IPS-11a (cell line): ENCODE measurements around the gene PRKCA.
"Not testable (repeated sequence)": the region's sequence is repeated elsewhere in the genome, so short reads cannot be mapped to it uniquely, and the experiment has no call there.

ENCODE experiments used
- H3K4me3 ChIP-seq: one replicate; pipeline ENCODE4 v1.5.1; 2013; ENCODE audit warnings: low read depth, low read length, control low read depth

The PRKCA gene

DNA sequence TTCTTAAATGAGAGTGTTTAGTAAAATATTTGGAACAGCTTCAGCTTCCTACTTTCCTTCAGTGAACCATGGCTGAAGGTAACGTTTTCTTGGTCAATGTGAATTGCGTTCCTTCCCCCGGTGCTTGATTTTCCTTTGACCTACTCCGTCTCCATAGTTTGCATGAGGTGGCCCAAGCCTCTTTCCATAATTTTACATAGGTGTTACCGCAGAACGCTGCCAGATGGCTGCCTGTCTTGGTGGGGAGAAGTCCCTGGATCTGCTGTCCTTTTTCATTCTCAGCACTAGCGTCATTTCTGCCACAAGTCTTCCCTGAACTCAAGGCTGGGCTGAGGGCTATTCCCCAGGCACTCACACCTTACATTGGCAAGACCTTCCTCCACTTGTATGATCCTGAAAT, 178.4 kb downstream of the PRKCA start:
- no peak overlapping the region for H3K4me3 ChIP-seq

DNA sequence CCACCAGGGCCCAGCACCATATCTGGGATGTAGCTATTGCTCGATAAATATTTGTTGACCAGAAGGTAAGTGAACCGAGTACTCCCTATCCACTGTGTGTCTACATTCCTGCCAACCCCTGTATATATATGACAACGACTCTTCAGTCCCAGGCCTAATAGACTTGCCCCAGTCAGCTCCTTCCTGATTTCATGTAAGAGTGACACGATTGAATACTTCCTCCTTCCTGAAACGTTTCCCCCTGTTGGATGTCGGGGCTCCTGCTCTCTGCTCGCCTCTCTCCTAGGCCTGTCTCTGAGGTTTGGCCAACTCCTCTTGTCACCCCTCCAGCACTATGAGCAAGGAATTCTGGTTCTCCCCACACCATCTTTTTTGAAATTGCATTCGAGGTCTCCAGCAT, 178.9 kb downstream of the PRKCA start:
- no peak overlapping the region for H3K4me3 ChIP-seq

DNA sequence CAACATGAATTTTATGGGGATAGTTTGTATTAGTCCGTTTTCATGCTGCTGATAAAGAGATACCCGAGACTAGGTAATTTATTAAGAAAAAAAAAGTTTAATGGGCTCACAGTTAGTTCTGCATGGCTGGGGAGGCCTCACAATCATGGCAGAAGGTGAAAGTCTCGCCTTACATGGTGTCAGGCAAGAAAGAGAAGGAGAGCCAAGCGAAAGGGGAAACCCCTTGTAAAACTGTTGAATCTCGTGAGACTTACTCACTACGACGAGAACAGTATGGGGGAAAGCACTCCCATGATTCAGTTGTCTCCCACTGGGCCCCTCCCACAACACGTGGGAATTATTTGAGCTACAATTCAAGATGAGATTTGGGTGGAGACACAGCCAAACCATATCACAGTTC, 181.5 kb downstream of the PRKCA start:
- H3K4me3 ChIP-seq, result no peak overlapping the region

DNA sequence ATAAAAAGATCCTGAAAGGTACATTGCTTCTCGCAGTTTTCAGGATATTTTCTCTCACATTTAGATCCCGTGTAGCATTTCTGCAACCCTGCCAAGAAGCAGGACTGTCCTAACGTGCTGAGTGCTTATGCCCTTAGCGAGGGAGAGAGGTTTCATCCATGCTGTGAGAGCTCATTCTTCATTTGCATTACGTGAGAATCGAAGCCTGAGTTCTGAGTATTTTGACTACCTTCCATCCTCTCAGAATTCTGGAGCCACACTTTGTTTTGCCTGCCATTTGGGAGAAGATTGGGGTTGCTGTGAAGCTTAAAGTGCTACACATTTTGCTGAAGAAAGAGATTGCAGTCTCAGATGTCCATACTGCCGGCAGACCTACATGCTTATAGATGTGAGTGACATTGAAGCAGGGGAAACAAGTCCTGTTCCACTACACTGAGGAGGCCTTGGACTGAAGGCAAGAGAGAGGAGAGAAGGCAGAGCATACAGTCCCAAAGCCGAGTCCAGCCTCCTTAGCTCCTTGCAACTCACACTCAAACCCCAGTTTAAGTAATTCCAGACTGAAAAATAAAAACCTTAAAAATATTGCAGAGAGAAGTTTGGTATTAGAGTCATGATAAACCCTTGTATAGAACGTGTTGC, 183.0 kb downstream of the PRKCA start:
- H3K4me3 ChIP-seq, result no peak overlapping the region

DNA sequence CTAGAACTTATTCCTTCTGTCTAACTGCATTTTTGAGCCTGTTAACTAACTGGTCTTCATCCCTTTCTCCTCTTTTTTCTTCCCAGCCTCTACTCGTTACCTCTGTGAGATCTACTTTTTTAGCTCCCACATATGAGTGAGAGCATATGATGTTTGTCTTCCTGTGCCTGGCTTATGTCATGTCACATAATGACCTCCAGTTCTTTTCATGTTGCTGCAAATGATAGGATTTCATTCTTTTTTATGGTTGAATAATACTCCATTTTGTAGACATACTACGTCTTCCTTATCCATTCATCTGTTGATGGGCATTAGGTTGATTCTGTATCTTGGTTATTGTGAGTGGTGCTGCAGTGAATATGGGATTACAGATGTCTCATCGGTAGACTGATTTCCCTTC, 184.7 kb downstream of the PRKCA start:
- no peak overlapping the region for H3K4me3 ChIP-seq

DNA sequence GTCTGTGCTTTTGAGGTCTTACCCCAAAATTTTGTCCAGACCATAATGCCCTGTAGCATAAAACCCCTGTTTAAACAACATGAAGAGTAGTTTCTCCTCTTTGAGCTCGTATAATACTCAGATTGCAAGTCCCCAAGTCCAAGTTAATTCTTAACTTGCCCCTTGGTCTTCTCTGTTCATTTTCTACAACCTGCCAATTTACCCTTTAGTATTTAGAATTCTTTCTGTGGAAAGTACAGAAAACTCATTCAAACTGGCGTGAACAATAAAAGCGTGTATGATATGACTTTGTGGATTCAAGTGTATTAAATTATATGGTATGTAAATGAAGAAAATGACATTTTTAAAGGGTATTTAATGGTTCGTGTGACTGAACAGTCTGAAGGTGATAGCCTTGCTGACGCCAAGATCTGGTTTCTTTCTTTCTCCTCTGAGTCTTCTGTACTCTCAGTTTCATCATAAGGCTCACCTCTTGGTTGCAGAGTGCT, 185.6 kb downstream of the PRKCA start:
- H3K4me3 ChIP-seq, result no peak overlapping the region

DNA sequence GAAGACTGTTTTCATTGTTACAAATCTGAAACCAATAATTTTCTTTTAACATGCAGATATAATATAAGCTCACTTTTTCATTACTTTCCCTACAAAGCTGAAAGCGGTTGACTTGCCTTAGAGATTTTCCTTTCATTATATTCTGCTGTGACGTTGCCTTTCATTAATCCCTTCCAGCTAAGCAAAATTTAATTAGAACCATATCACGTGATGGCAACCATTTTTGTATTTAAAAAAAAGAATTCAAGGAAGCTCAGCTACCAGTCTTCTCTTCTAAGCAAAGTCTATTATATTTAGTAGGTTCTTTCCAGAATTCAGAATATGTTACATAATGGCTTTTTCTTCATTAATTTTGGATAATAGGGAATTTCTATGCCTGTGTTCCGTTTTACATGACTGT, 186.5 kb downstream of the PRKCA start:
- no peak overlapping the region for H3K4me3 ChIP-seq

DNA sequence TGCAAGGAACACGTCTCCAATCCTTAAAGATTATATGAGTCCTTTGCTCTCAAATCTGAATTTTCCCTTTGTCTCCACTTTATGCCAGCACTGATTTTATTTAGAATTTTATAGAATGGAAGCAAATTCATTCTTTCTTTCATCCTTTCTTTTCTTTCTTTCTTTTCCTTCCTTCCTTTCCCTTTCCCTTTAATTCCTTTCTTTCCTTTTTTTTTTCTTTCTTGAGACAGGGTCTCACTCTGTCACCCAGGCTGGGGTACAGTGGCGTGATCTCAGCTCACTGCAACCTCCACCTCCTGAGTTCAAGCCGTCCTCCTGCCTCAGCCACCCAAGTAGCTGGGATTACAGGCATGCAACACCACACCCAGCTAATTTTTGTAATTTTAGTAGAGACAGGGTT, 187.2 kb downstream of the PRKCA start:
- H3K4me3 ChIP-seq, result not testable (repeated sequence)

DNA sequence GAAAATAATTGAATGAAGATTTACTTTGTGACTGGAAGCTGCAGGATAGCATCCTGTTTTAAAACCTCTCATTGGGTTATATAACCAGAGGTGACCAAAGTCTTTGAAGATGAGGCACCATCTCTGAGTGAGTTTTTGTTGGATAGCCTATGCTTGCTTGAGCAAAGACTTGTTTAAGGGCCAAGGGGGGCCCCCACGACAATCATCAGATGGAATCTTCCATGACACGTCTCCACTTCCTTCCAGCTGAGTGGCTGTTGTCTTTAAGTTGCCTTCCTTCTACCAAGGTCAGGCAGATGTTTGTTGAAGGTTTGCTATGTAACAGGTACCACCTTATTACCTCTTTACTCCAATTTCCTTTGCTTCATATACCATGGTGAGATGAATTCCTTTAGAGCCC, 188.8 kb downstream of the PRKCA start:
- H3K4me3 ChIP-seq, result no peak overlapping the region

DNA sequence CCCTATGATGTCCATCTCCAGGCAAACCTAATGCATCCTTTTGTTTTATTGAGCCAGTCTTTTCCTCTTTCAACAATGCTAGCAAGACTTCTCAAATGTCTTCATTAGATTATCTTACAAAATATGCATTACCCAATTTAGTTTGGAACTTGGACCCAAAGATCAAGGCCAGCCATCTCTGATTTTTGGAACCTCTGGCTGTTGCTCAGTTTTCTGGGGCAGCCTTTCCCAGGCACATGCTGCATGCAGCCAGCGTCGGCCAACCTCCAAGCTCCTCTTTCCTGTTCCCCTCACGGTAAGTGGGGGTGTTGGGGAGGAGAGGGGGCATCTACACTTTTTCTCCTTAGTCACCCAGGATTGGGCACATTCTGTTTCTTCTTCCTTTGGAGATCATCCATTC, 189.3 kb downstream of the PRKCA start:
- H3K4me3 ChIP-seq, result no peak overlapping the region

DNA sequence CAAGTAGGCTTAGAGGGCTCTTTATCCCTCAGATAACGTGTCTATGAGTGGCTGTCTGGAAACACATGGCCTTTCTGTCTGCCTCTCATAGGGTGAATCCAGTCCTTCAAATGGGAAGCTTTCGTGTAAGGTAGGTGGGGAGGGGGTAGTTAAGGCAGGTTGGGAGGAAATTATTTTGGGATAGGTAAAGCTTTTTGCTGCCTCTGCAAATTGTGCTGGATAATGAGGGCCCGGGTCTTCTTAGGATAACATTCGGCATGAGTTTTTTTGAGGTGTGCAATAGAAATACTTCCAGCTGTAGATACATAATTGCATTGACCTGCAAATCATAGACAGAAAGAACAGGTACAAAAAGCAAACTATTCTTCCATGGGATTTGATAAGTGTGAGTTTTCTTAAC, 189.7 kb downstream of the PRKCA start:
- H3K4me3 ChIP-seq, result no peak overlapping the region

DNA sequence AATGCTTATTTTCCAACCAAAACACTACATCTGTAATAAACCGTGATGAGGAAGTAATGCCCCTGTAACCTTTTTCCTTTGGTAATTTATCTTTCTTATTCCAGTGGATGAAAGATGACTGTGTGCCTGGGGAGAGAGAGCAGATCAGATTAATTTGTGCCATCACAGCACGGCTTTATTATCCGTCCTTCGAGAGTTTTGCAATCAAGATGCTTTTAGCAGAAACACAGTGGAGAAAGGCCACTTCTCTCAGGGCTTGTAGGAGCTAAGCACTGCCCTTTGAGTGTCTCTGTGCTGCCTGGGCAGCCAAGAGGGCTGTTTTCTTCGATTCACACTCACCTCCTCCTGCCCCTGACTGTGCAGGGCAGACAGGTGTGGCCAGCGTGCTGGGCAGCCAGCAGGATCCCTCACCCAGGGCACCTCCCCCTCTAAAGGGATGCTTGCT, 190.2 kb downstream of the PRKCA start:
- H3K4me3 ChIP-seq, result no peak overlapping the region

DNA sequence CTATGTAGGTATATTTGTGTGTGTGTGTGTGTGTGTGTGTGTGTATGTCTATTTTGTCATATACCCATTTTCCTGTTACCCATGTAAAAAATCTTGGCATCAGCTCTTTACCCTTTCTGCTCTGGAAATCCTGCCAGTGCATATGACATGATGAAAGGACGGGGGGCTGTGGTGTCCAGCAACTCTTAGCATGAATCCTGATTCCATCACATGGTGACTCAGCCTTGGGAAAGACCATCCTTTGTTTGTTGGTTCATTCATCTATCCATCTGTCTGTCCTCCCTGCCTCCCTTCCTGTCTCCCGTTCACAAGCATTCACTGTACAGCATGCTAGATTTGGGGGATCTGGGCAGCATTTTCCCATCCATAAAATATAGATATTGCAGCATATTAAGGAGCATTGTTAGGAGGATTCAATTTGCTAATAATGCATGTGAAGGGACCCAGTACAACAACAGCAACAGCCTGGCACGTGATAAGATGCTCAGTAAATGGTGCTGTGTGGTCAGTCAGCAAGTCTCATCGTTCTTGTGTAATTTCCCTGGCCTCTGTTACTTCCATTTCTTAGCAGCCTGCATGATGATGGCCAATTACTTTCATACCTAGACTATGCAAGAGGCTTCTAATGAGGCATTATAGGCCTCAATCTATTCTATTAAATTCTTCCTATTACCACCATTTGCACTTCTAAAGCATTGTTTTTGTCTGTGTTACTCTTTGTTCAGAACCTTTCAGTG, 191.0 kb downstream of the PRKCA start:
- no peak overlapping the region for H3K4me3 ChIP-seq

DNA sequence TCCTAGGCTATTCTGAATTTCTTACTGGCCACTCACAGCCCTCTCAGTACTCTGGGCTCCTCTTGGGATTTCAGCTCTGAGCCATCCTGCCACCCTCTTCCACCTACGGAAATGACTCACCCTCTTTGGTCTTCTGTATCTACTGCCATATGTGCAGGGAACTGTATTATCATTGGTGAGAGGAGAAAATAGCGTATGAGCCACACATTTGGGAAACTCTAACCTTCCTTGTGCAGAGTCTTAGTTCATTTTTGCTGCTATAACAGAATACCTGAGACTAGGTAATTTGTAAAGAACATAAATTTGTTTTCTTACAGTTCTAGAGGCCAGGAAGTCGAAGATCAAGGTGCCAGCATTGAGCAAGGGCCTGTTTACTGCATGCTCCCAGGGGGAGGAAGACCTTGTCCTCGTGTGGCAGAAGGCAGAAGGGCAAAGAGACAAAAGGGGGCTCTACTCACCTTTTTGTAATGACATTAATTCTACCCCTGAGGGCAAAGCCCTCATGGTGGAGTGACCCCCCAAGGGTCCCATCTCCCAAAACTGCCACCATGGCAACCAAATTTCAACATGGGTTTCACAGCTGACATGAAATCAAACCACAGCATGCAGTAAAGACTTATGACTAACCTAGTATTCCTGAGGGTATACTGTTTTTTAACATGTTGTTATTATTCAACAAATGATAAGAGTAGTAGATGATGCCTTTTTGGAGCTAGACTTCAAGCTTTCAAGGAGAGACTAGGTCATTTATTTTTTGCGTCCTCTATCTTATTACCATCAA, 191.8 kb downstream of the PRKCA start:
- H3K4me3 ChIP-seq, result no peak overlapping the region

DNA sequence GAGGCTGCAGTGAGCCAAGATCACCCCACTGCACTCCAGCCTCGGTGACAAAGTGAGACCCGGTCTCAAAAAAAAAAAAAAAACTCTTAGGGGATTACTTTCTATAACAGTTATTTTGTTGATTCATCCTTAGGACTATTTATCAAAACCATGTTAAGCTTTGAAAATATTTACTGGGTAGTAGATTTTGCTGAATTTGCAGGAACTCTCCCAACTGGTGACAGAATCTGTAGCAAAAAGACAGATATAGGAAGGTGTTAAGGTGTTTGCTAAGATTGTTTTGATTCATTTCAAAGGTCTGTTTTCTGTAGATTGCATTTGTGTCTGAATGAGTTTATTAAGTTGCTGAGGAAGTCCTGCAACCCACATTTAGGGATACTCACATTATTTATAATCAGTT, 192.6 kb downstream of the PRKCA start:
- no peak overlapping the region for H3K4me3 ChIP-seq

DNA sequence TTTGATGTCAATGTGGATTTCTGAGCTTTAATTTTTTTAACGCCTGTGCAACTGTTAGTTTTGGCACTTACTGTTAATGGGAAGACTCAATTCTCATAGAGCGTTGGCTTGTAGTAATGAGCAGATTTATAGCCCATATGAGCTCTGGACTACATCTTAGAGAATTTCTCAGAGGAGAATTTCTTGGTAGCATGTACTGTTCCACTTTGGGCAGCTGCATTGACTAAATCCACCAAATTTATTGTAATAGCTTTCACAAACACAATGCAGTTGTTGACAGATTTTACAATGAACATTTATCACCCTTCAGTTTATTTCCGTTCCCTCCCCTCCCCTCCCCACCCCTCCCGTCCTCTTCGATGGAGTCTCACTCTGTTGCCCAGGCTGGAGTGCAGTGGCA, 193.9 kb downstream of the PRKCA start:
- no peak overlapping the region for H3K4me3 ChIP-seq

DNA sequence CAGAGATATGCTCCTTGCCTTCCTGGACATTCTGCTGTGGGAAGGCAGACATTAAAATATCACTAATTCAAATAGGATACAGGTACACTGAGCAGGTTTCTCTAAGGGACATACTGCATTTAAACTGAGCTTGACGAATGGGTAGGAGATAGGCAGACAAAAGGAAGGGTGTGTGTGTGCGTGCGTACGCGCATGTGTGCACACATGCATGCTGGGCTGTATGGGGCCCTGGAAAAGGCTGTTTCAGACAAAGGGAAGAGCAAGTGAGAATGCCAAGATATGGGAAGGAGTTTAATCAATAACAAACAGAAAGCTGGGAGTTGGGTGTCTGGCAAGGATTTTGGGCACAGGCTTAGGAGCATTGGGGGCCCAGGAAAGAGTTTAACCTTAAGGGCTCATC, 196.2 kb downstream of the PRKCA start:
- no peak overlapping the region for H3K4me3 ChIP-seq

DNA sequence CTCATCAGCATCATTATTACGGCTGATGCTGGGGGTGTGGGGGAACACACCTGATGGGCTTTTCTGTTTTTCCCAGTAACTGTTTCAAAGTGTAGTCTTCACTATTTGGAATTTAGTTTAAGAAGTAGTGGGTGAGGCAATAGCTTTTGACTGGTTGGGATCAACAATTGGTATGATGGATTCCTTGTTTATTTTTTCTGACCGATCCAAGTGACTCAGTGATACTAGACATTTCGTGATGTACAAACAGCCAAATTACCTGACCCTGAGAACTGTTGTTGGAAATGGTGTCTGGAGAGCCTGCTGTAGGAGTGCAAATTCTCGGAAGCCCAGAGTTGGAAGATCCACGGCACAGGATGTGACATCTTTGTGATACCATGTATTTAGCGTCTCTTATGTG, 204.2 kb downstream of the PRKCA start:
- no peak overlapping the region for H3K4me3 ChIP-seq

DNA sequence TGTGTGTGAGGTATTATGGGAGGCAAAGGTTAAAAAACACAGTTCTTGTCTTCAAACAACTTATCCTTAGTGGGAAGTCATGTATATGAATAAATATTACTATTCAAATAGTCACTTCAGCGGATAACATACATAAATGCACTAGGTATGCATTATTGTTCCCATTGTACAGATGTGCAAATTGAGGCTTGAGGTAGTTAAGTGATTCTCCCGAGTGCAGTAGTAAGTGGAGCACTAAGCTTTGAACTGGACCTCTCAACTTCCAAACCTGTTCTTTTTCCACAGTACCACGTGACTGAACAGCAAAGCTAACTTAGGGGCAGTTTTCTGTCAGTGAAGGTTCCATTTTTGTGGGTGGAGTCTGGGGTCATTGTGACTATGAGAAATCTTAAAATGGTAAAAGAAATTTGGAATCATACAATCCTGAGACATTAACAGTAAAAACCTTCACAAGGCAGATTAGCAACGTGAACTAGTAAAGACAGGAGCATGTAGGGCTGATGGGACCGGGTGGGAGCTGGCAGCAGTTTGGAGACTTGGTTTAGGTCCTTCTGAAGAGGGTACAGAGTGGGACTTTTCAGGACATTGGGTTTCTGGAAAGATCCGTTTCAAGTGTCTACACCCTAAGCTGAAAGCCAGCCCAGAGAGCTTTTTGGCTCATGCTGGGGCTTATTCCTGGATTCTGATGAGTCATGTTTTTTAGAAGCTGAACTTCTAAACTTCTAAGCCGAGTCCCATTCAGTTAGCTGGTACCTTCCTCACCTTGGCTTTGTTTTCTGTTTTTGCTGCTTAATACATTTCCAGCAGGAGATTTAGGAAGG, 204.9 kb downstream of the PRKCA start:
- H3K4me3 ChIP-seq, result no peak overlapping the region

DNA sequence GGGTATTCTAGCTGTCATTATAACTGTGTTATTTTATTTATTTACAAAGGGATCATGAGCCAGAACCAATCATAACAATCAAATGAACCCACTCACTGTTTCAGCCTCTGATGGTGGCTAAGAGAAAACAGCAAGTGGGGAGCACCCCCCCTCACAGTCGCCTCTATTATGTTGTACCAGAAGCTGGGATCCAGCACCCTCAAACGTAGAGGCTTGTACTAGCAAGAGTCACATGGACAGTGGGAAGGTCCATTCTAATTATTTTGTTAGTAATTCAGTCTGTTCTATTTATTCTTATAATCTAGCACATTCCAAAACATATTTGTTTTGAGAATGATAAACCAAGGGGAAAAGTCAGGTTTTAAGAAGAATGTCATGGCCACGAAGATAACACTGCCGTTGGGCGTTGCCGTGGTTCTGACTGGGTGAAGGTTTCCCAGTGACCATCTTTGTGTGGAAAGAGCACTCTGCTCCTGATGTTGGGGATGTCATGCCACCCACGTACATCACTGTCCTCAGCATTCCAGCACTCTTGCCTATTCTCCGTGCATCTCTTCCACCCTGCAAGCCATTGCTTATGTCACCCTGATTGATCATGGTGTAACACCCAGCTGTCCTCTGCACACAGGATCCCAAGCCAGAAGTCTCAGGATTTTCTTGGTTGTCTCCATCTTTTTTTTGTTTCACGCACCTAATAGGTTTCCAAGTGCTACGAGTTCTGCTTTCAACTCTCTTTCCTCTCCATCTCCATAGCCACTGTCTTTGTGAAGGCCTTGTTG, 205.8 kb downstream of the PRKCA start:
- no peak overlapping the region for H3K4me3 ChIP-seq
